Bone marrow (tissue), 2 donors: ENCODE data around the gene BCL2L13.

Source experiments
- DNase-seq, 2 donors: peaks; one replicate each; lab custom pipeline; 2025; lab: John Stamatoyannopoulos, UW

Gene BCL2L13, protein sequence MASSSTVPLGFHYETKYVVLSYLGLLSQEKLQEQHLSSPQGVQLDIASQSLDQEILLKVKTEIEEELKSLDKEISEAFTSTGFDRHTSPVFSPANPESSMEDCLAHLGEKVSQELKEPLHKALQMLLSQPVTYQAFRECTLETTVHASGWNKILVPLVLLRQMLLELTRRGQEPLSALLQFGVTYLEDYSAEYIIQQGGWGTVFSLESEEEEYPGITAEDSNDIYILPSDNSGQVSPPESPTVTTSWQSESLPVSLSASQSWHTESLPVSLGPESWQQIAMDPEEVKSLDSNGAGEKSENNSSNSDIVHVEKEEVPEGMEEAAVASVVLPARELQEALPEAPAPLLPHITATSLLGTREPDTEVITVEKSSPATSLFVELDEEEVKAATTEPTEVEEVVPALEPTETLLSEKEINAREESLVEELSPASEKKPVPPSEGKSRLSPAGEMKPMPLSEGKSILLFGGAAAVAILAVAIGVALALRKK

DNA sequence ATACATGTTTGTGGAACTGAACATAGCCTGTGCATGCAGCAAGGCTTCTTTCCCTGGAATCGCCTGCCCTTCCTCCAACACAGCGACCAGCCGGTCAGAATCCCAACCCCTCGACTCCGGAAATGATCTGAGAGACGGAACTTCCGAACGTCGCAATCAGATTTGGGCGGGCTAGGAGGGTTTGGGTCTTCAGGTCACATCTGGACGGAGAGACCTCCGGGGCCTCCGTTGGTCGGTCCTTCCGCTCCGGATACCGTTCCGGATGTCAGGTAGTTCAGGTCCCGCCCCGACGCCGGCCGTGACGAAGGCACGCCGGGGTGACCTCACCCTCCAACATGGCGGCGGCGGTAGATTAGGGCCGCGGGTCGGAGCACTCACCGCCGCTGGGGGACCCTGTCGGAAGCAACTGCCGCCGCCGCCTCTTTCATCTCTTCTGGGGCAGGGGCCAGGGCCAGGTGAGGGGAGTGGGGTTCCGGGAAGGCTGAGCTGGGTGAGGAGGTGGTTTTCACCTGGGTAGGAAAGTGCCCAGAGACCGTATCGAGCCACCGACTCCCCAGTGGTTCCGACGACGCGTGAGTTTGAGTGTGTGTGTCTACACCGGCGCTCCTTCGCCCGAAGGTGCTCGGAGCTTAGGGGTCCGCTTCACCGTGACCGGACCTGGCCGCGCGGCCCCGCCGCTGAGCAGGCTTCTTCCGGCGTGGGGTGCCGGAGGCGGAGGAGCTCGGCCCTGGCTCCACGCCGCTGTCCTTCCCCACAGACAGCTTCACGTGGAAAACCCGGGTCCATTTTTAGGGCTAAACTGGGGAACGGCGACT, at the start of gene BCL2L13:
Gene BCL2L13 (plus strand): TSS at position 326 of the 815 bp plus-strand sequence. CDS start 16,955 bp downstream, outside the sequence.
- DNase-seq, result peak; percentile 64 to 74

DNA sequence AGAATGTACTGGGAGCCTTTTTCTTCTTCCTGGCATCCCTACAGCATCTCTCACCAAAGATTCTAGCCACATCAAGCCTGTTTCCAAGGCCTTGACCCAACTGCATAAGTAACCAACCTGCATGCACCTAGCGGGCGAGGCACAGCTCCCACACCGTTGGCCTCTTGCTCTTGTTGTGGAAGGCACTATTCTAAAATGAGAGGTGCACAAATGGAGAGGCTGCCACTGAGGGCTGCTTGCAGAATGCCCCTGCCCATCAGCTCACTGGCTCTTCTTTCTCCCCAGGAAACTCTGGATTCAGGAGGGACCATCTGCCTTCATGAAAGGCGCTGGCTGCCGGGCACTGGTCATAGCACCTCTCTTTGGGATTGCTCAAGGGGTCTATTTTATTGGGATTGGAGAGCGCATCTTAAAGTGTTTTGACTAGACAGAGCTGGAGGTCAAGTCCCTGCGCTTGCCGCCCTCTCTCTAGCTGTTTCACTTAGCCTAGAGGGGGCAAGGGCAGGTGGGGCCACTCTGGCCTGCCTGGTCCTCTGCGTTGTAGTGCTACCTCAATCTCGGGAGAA, 48.7 kb upstream of the BCL2L13 start:
- DNase-seq, result no peak

DNA sequence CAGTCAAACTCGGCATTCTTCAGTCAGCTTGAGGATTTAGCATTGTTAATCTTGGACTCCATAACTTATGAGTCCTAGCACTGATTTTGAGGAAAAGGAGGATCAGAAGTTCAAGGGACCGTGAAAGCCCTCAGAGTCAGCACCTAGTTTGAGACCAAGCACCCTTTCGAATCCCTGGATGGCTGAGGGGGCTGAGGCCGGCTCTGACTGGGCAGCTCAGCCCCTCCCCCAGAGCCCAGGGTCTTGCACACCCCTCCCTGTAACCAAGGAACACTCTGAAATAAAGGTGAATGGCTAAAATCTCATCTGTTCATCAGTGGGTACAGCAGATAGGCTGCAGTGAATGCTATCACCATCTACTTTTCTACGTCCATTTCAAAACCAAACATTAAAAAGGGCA, 48.0 kb upstream of the BCL2L13 start:
- no peak for DNase-seq

GRCh38 chr22:17592201-17592600, 46.4 kb upstream of the BCL2L13 start:
- DNase-seq, result no peak

- DNase-seq, result no peak
Measured at GRCh38 chr22:17596226-17596625, 42.3 kb upstream of the BCL2L13 start.

- DNase-seq, result no peak
Measured at GRCh38 chr22:17597217-17597616, 41.3 kb upstream of the BCL2L13 start.

GRCh38 chr22:17598318-17598717, 40.2 kb upstream of the BCL2L13 start:
- DNase-seq, result no peak

GRCh38 chr22:17601031-17601430, 37.5 kb upstream of the BCL2L13 start:
- no peak for DNase-seq

DNA sequence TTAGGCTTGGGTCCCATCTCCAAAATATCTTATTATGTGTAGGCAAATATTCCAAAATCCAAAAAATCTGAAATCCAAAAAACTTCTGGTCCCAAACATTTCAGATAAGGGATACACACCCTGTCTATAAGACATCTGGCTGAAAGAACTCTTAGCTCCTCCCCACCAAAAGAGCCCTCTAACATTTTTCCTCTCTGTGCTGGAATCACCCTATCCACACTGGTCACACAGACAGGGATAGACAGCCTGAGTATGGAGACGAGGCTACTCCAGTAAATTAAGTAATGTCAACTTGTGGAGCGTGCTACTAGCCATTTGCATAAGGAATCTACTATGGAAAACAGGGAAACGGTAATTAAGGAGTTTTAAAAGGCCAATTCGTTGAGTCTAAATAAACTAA, 34.9 kb upstream of the BCL2L13 start:
- DNase-seq, result no peak

DNA sequence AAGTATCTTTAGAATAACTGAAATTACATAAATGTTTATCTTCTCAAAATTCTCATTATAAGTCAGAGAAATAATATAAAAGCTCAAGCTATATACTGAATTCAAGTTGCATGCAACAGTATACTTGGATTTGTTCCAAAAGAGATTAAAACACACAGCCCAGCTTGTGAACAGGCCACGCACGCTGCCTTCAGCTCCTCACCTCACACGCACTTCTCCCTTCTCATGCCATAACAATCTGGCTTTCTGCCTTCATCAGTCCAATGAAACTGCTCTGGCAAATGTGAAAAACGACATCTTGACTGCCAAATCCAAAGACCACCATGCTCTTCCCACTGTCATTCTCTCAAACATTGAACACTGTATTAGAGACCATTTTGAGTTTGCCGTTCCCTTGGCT, 32.1 kb upstream of the BCL2L13 start:
- no peak for DNase-seq

DNA sequence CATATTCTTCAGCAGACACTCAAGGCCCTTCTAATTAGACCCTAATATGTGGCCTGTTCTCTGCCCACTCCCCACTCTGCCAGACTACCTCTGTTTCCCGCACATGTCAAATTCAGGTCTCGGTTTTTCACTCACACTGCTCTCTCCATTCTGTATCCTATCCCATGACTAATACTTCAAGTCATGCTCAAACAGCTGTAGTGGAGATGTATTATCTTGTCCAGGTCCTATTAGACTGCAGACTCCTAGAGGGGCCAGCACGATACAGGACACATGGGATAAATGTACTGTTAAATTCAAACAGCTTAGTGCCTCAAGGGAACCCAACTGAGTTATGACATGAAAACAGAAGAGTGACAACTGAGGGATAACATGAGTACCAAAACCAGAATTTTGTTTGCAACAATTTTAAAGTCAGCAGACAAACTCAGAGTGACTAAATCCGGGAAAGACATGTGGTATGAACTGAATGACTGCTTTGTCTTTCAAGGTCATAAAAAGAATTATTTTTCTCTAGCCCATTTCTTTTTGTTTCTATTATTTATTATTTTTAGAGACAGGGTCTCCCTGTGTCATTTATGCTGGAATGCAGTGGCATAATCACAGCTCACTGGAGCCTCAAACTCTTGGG, 30.6 kb upstream of the BCL2L13 start:
- DNase-seq, result no peak

- DNase-seq, result no peak
Measured at GRCh38 chr22:17612057-17612456, 26.5 kb upstream of the BCL2L13 start.

DNA sequence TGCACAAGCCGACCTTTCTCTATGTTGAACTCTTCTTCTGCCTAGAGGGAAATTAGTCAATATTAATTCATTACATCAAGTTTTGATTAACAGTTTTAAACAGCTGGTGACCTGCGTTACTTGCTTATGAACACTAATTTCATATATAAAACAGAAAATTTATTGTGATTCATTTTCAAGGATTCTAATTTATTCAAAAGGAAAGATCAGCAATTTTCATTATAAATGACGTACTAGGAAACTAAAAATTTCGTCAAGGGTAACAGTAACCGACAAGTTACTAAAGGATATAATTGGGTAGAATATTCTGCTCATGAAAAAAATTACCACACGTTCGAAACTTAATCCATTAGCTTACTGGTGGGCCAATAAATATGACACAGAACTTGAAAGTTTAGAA, 25.3 kb upstream of the BCL2L13 start:
- no peak for DNase-seq

GRCh38 chr22:17627961-17628405, 10.6 kb upstream of the BCL2L13 start:
- no peak for DNase-seq

DNA sequence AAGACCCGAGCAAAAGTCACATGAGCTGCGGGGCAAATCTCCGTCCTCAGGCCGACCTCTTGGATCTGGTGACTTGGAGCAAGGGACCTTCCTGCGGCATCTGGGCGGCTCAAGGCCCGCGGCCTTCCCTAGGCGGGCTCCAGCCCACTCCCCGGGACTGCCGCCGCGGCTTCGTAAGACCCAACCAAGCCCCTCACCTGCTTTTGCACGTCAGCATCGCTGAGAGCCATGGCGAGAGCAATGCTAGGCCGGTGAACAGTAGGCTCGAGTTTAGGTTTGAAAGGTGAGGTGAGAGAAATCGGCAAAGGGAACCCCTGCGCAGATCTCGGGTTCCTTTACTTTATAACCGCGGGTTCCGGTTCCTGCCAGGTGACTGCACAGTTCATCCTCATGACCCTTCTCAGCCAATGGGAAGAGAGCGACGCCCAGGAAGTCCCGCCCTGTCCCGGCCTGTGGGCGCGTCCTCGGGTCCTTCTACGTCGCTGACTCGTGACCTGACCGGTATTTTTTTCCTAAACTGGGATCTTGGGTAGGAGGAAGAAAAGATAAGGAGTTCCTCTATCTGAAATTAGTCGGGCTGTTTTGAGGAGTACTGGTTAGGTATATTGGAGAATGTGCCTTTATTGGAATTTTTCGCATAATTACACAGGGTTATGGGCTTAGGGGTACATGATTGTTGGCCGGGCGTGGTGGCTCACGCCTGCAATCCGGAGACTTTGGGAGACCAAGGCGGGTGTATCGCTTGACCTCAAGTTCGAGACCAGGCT, 10.0 kb upstream of the BCL2L13 start, which contains the start of gene ATP6V1E1:
Gene ATP6V1E1 (minus strand): TSS at position 344 of the 767 bp plus-strand sequence. CDS start 114 bp downstream, at position 230.
- DNase-seq, result peak; percentile 85 to 95

DNA sequence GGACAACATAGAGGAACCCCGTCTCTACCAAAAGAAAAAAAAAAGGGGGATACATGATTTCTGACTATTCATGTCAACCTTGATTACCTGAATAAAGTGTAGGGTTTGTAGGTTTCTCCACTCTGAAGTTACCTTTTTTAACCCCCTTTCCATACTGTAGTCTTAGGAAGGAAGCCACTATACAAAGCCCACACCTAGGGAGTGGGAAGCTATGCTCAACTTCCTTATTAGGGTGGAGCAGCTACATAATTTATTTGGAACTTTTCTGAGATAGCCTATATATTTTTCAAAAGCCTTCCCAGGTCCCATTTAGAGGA, 9.4 kb upstream of the BCL2L13 start:
- DNase-seq, result no peak

GRCh38 chr22:17629641-17630040, 8.9 kb upstream of the BCL2L13 start:
- no peak for DNase-seq

GRCh38 chr22:17631076-17631565, 7.4 kb upstream of the BCL2L13 start:
- DNase-seq, result no peak

DNA sequence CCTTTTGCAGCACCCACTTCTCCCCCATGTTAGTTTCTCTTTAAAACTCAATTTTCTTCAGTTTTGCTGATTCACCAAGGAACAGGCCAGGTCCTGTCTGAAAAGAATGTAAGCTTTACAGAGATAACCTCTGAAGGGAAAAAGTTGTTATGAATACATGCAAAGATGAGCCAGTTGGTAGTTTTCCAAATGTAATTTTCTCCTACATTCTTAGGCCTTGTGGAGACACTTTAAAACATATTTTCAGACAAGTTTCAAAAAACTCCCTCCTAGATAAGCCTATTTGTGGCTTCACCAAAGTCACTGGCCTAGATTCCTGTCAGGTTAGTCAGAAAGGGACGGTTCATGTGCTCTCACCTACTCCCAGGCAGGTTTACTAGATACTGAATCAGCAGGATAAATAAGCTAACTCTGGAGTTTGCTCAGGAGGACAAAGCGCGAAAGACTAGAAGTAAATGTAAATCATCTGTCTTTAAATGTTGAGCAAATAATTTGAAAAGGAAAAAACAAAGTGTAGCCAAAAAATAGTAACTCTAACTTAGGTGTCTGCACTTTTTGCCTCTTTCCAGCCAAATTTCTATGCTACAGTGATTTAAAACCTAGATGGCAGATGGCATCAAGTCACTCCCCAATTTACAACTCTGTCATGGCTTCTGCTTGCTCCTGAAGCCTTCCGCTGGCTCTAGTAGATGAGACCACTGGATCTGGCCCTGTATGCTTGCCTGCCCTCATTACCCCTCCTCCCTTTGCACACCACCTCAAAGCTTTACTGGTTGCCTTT, 5.2 kb upstream of the BCL2L13 start:
- no peak for DNase-seq

DNA sequence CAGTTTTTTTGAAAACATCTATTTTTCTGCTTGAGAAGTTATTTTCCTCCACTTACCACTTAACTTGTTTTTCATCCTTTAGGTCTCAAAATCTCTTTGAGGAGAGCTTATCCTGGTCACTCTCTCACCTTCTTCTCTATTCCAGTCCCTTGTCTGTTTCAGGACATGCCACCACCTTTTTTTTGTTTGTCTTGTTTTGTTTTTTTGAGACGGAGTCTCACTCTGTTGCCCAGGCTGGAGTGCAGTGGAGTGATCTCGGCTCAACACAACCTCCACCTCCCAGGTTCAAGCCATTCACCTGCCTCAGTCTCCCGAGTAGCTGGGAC, 4.6 kb upstream of the BCL2L13 start:
- no peak for DNase-seq

- no peak for DNase-seq
Measured at GRCh38 chr22:17634696-17635095, 3.9 kb upstream of the BCL2L13 start.
